LNCAP (cell line): ENCODE results near the gene AFF2.

Source experiments
- TF ChIP-seq, protein P1 (sequence below): fragments of 450-650 bp; IDR thresholded peaks from 2 replicates; pipeline ENCODE4 v1.5.1; 2017; ENCODE audit warnings: mild to moderate bottlenecking

The AFF2 gene

DNA sequence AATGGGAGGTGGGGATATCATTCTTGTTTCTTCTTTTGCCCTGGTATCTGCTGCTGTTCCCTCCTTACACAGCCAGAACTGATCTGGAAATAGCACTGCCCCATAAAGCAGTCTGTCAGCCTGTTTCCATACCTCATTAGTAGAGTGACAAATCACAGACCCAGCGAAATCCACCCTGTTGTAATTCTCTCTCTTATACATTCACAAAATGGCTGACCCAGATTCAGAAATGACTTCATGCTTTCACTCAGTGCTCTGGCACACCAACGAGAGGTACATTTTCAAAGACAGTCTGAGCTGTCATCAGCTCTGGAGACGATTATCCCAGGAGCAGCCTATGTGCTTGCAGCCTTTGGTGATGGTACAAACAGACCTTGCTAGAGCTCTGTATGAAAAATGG, 164.6 kb downstream of the AFF2 start:
- TF ChIP-seq, protein P1, sequence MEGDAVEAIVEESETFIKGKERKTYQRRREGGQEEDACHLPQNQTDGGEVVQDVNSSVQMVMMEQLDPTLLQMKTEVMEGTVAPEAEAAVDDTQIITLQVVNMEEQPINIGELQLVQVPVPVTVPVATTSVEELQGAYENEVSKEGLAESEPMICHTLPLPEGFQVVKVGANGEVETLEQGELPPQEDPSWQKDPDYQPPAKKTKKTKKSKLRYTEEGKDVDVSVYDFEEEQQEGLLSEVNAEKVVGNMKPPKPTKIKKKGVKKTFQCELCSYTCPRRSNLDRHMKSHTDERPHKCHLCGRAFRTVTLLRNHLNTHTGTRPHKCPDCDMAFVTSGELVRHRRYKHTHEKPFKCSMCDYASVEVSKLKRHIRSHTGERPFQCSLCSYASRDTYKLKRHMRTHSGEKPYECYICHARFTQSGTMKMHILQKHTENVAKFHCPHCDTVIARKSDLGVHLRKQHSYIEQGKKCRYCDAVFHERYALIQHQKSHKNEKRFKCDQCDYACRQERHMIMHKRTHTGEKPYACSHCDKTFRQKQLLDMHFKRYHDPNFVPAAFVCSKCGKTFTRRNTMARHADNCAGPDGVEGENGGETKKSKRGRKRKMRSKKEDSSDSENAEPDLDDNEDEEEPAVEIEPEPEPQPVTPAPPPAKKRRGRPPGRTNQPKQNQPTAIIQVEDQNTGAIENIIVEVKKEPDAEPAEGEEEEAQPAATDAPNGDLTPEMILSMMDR, result no peak

DNA sequence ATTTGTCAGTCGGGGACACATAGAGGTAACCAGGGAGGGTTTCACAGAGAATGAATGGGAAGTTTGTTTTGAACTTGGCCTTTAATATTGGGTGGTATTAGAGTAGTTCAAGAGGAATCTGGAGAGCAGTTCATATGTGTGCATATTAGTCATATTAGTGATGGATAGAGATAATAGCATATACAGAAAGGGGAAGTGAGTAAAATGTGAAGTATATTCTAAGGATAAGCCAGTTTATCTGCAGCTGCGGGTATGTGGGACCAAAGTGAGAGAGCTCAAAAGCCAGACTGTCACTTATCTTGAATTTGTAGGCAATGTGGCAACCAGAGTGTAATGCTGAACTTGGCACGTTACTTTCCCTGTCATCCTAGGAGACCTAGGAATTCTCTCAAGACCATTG, 169.9 kb downstream of the AFF2 start:
- TF ChIP-seq, protein P1, result no peak

DNA sequence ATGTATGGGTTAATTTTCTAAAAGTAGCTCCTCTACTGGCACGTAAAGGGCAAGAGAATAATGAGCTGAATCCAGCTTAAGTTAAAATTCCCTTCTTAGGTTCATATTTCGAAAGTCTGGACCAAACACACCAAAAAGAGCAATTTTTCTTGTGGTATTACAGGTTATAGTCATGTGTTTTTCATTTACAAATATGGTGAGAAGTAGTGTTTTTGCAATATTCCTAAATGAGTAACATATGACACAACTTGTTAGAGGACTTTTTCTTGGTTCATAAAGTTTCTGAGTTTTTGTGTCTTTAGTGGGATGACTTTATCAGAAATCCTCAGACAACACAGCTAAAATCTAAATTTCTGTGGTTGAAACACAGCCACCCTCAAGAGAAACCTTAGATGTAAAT, 172.1 kb downstream of the AFF2 start:
- TF ChIP-seq, protein P1, result no peak

DNA sequence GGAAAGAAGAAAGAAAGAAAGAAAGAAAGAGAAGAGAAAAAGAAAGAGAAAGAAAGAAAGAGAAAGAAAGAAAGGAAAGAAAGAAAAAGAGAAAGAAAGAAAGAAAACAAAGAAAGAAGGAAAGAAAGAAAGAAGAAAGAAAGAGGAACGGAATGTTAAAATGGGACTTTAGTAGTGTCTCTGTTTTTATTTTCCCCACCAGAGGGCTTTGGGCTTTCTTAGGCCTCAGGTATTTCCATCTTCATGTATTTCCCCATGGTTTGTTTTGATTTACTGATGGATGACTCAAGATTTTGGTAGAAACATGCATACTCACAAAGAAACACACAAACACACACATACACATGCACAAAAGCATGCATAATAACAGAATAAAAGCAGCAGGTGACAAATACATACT, 181.2 kb downstream of the AFF2 start:
- TF ChIP-seq, protein P1, result no peak

DNA sequence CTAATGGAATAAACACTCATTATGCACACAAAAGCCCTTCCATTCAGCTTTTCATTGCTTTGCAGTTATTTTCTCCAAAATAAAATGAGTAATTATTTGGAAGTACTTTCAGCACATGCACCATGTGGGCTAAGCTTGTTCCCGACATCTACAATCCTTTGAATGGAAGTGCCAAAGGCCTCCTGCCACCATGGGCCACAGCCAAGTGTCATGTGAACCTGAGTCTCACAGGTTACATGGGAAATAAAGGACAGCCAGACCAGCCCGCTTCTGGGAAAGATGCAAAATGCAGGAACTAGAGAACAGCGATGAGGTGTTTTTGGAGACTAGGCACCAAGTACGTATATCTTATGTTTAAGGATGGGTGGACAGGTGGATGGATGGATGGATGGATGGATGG, 181.8 kb downstream of the AFF2 start:
- TF ChIP-seq, protein P1, result no peak

DNA sequence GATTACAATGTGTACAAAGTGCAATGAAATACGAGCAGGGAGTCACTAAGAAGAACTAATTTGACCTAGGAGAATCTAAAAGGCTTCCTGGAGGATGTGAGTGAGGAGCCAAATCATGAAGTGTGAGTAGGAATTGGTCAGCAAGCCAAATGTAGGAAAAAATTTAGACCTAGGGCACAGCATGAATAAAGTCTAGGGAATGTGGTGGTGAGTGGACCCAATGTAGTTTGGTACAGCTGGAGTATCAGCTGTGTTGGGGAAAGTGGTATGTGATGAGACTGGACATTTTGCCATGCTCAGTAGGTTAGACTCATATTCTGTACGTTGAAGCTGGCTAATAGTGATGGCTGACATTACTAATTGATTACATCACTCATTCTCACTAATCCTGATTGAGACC, 191.0 kb downstream of the AFF2 start:
- TF ChIP-seq, protein P1, result no peak

DNA sequence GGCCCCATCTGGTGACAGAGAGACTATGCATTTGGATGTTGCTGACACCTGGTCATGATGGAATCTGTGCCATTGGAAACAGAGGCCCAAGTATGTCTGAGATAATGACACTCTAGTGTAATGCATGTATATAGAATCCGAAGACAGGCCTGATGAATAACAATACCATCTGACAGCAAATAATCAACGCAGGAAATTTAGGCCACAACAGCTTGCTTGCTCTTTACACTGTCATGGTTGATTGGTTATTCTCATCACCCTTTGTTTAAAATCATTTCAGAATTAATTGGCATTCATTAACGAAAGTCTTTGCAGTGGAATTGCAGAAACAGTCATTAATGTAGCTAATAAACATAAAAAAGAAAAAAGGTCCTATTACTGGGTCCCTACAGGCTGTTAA, 194.8 kb downstream of the AFF2 start:
- TF ChIP-seq, protein P1, result no peak

DNA sequence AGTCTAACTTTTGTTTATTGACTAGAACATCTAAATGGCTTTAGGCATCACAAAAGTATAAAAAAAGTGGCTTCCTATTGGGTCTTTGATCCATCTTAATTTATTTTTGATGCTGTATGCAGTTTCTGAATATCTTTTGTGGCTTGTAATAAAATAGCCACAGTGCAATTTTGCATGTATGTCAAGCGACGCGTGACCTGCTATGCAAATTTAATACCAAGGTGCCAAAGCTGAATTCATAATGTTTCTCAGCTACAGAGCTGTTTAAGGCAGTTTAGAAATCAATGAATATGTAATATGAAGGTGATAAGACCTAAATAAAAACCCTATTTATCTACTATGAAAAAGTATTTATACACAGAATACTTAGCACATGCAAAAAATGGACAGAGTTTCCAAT, 197.8 kb downstream of the AFF2 start:
- TF ChIP-seq, protein P1, result no peak
